ENCODE data around the gene EXD3. TPM values are rescaled to one million over a fixed set of nuclear protein-coding genes. Genes with fewer than 3 reads are reported as not detected.
A peak's percentile ranks its signal among the peaks of the same experiment; 100 is the strongest.

EXD3 gene
- total and polyA plus RNA-seq, 8 donors, result 8.1 to 57.3 (median 13.6) TPM

GRCh38 chr9:137312852-137313325 is 110.1 kb downstream of the EXD3 start:
- WGBS, 2 donors, result 75% methylated on average over 6 of the region's 6 CpGs
- DNase-seq, result peak in 5 of 6 donors; percentile 38 to 84 (median 57)
- no peaks in the 10 kb centered on the region for H3K27me3 ChIP-seq
- no peaks in the 10 kb centered on the region for H3K36me3 ChIP-seq
- peak overlapping the region; percentile 91 to 99 (median 96) for H3K27ac ChIP-seq
- no peaks in the 10 kb centered on the region for H3K9me3 ChIP-seq
- FAIRE-seq, result no peak
- no peak overlapping the region for H3K4me3 ChIP-seq
- intact Hi-C loops (cut with DNase I), result no loop called here
- peaks cover 48 to 54% (median 52%) of the 10 kb centered on the region in 3 donors for H3K4me1 ChIP-seq
- TF ChIP-seq CTCF (IDR thresholded peaks at IDR 0.05), result no peak
- no peak for ATAC-seq

- Histone ChIP-seq H3K4me3 (peak overlapping the region in 2 of 4 donors; percentile 2 to 27), H3K27ac (peak overlapping the region; percentile 91 to 99 (median 96)), H3K27me3 (no peaks in the 10 kb centered on the region), H3K9me3 (no peaks in the 10 kb centered on the region), H3K4me1 (peaks cover 54 to 60% (median 58%) of the 10 kb centered on the region in 3 donors), H3K36me3 (no peaks in the 10 kb centered on the region)
- DNase-seq (peak; percentile 87 to 94 (median 90)), ATAC-seq (peak; percentile 51 to 60 (median 57)), FAIRE-seq (no peak)
- intact Hi-C loops (cut with DNase I), result no loop called here
- no peak for TF ChIP-seq CTCF (IDR thresholded peaks at IDR 0.05)
- 21 to 23% methylated on average over 23 to 28 of the region's 28 CpGs for WGBS, 2 donors
Observed at GRCh38 chr9:137311986-137312851, 110.7 kb downstream of the EXD3 start.

- no peak for TF ChIP-seq CTCF (IDR thresholded peaks at IDR 0.05)
- intact Hi-C loops (cut with DNase I), result no loop called here
- Histone ChIP-seq H3K4me3 (peak overlapping the region in 2 of 4 donors; percentile 2 to 27), H3K4me1 (peaks cover 52 to 62% (median 57%) of the 10 kb centered on the region in 3 donors), H3K27me3 (no peaks in the 10 kb centered on the region), H3K36me3 (no peaks in the 10 kb centered on the region), H3K9me3 (no peaks in the 10 kb centered on the region), H3K27ac (peak overlapping the region; percentile 91 to 99 (median 96))
- DNase-seq, result peak; percentile 94 to 99 (median 98)
- FAIRE-seq, result no peak
- 14 to 21% methylated on average over 25 to 27 of the region's 27 CpGs for WGBS, 2 donors
- peak; percentile 71 to 80 (median 76) for ATAC-seq
Observed at GRCh38 chr9:137311171-137311985, 111.6 kb downstream of the EXD3 start.

- 45 to 49% methylated on average over 18 to 20 of the region's 20 CpGs for WGBS, 2 donors
- Histone ChIP-seq H3K27me3 (no peaks in the 10 kb centered on the region), H3K4me3 (no peak overlapping the region), H3K27ac (peak overlapping the region; percentile 91 to 99 (median 96)), H3K36me3 (no peaks in the 10 kb centered on the region), H3K9me3 (no peaks in the 10 kb centered on the region), H3K4me1 (peaks cover 49 to 58% (median 56%) of the 10 kb centered on the region in 3 donors)
- ATAC-seq (peak; percentile 23 to 64 (median 45)), DNase-seq (peak; percentile 82 to 90 (median 88)), FAIRE-seq (no peak)
- TF ChIP-seq CTCF (IDR thresholded peaks at IDR 0.05), result no peak
- intact Hi-C loops (cut with DNase I), result no loop called here
Observed at GRCh38 chr9:137310189-137311052, 112.5 kb downstream of the EXD3 start.
